CD4-positive, alpha-beta T cell (primary cell): ENCODE measurements around the gene FUT7. TPM values are rescaled to one million over a fixed set of nuclear protein-coding genes. Genes with fewer than 3 reads are reported as not detected.

Experiments used
- ATAC-seq: fragments of 200-7000 bp; cut with Tn5 transposase; one replicate; pipeline ENCODE4 v1.10.0; 2022; ENCODE audit warnings: mild to moderate bottlenecking; ENCODE audit not compliant: poor library complexity
- CTCF ChIA-PET: fragments of 350-600 bp; sonication (Branson Sonifier 250); formaldehyde crosslinking; loops from one replicate; lab custom pipeline; 2021; ENCODE audit warnings: antibody characterized with exemption, inconsistent platforms; lab: Charles Lee
- POLR2A ChIA-PET: fragments of 350-600 bp; sonication (Branson Sonifier 250); formaldehyde crosslinking; loops from one replicate; lab custom pipeline; 2021; ENCODE audit warnings: antibody characterized with exemption, inconsistent platforms; lab: Charles Lee
- DNase-seq, 14 experiments: peaks; one replicate each; pipeline ENCODE4 v3.0.0-alpha.2; 2013 to 2020; ENCODE audit warnings: mixed read lengths in 2 of 14
- H3K27ac ChIP-seq, 2 donors: one replicate each; pipeline versions ENCODE4 v1.5.1 to v1.7.0; 2013; ENCODE audit warnings: low read length in 2 of 2, low read depth in 1 of 2, mild to moderate bottlenecking in 1 of 2
- H3K27me3 ChIP-seq, 2 experiments: 1 replicate in 1 of 2; 2 replicates in 1 of 2; pipeline versions ENCODE4 v1.6.1 to v1.7.0; 2013; ENCODE audit warnings: low read length in 2 of 2, control low read depth in 1 of 2, mild to moderate bottlenecking in 1 of 2, moderate library complexity in 1 of 2; ENCODE audit not compliant: insufficient read depth in 2 of 2, control insufficient read depth in 1 of 2
- H3K36me3 ChIP-seq: one replicate; pipeline ENCODE4 v1.6.1; 2013; ENCODE audit warnings: low read length, control low read depth; ENCODE audit not compliant: insufficient read depth
- H3K4me1 ChIP-seq: one replicate; pipeline ENCODE4 v1.6.1; 2013; ENCODE audit warnings: low read length, control low read depth; ENCODE audit not compliant: insufficient read depth
- H3K4me3 ChIP-seq: one replicate; pipeline ENCODE4 v1.5.1; 2013; ENCODE audit warnings: mild to moderate bottlenecking, low read length, moderate library complexity
- H3K9me3 ChIP-seq, 2 experiments: 1 replicate in 1 of 2; 2 replicates in 1 of 2; pipeline versions ENCODE4 v1.6.1 to v1.7.0; 2013; ENCODE audit warnings: low read length in 2 of 2, mild to moderate bottlenecking in 2 of 2, control low read depth in 1 of 2, moderate library complexity in 1 of 2; ENCODE audit not compliant: control insufficient read depth in 1 of 2, insufficient read depth in 1 of 2
- H3K27ac Mint-ChIP-seq: one replicate; pipeline ENCODE4 v1.8.0; 2020; ENCODE audit warnings: mixed read lengths
- H3K27me3 Mint-ChIP-seq: one replicate; pipeline ENCODE4 v1.8.0; 2021; ENCODE audit warnings: mixed read lengths
- H3K36me3 Mint-ChIP-seq: one replicate; pipeline ENCODE4 v1.8.0; 2021; ENCODE audit warnings: low read depth, mixed read lengths
- H3K4me1 Mint-ChIP-seq: one replicate; pipeline ENCODE4 v1.8.0; 2021; ENCODE audit warnings: low read depth, mixed read lengths
- H3K4me3 Mint-ChIP-seq: one replicate; pipeline ENCODE4 v1.8.0; 2020; ENCODE audit warnings: mild to moderate bottlenecking, mixed read lengths
- H3K9me3 Mint-ChIP-seq: one replicate; pipeline ENCODE4 v1.8.0; 2020; ENCODE audit warnings: mixed read lengths
- intact Hi-C, 2 experiments: fragments of 100-400 bp; cut with DNase I in 1 of 2; cut with micrococcal nuclease in 1 of 2; formaldehyde crosslinking; loops; one replicate each; pipeline versions ENCODE4 v1.15.1 to v1.9.0; 2023 to 2025; cut with DNase I, micrococcal nuclease
- total RNA-seq, 174 experiments: library from RNA in 2 of 174; stranded (reverse) in 2 of 174; gene quantifications; one replicate each; pipeline ENCODE4 v1.2.3 and lab custom pipeline; 2021 to 2026
- TF ChIP-seq, protein P1 (sequence below): fragments of 200-600 bp; IDR thresholded peaks from one replicate; pipeline ENCODE4 v1.8.0; 2022; ENCODE audit warnings: antibody characterized with exemption, mild to moderate bottlenecking

The FUT7 gene
- total RNA-seq, 2 experiments from 2014 or later, result 1.7 to 1.8 TPM

DNA sequence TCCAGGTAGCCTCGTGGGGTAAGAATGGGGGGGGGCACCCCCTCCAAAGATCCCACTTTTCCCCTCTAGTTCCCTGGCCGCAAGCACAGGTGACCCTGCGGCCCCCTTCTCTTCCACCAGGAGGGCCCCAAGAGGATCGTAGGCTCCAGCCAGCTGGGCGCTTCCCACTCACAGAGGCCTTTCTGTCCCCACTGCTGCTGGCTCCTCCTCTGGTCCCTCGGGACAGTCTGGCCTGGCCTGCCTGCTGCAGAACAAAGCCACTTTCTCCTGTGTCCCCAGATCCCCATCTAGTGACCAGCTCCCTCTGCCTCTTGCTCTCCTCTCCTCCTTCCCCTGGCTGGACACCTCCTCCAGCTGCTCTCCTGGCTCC, 39.0 kb upstream of the FUT7 start:
- Mint-ChIP-seq H3K36me3 (no peaks in the 10 kb centered on the region), H3K4me3 (peak overlapping the region; percentile 82), H3K9me3 (no peaks in the 10 kb centered on the region), H3K27ac (peak overlapping the region; percentile 24), H3K4me1 (peaks cover 16% of the 10 kb centered on the region), H3K27me3 (peaks cover 4% of the 10 kb centered on the region)
- Histone ChIP-seq H3K27me3 (peaks cover 0 to 8% of the 10 kb centered on the region in 2 experiments), H3K27ac (no peak overlapping the region), H3K4me1 (peaks cover 28% of the 10 kb centered on the region), H3K36me3 (no peaks in the 10 kb centered on the region), H3K9me3 (no peaks in the 10 kb centered on the region), H3K4me3 (peak overlapping the region; percentile 45)
- intact Hi-C loops, result loop anchor here (1.0 to 2.0 kb wide), 2 partner anchors 14 to 16 kb away; partner anchors contain the start of gene MAN1B1 (in 1 of the 2)
- ChIA-PET CTCF (interaction anchor here (1.1 to 2.8 kb wide), 6 partner anchors 16 to 166 kb away, joined by 3 to 15 read pairs (median 4); partner anchors contain the start of genes MAN1B1 and NPDC1), POLR2A (interaction anchor here (0.6 to 5.2 kb wide), 9 partner anchors 15 to 271 kb away, joined by 3 to 62 read pairs (median 4); partner anchors contain the start of genes DPP7 and MAN1B1)
- DNase-seq (no peak), ATAC-seq (no peak)
- TF ChIP-seq, protein P1, sequence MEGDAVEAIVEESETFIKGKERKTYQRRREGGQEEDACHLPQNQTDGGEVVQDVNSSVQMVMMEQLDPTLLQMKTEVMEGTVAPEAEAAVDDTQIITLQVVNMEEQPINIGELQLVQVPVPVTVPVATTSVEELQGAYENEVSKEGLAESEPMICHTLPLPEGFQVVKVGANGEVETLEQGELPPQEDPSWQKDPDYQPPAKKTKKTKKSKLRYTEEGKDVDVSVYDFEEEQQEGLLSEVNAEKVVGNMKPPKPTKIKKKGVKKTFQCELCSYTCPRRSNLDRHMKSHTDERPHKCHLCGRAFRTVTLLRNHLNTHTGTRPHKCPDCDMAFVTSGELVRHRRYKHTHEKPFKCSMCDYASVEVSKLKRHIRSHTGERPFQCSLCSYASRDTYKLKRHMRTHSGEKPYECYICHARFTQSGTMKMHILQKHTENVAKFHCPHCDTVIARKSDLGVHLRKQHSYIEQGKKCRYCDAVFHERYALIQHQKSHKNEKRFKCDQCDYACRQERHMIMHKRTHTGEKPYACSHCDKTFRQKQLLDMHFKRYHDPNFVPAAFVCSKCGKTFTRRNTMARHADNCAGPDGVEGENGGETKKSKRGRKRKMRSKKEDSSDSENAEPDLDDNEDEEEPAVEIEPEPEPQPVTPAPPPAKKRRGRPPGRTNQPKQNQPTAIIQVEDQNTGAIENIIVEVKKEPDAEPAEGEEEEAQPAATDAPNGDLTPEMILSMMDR, result no peak

DNA sequence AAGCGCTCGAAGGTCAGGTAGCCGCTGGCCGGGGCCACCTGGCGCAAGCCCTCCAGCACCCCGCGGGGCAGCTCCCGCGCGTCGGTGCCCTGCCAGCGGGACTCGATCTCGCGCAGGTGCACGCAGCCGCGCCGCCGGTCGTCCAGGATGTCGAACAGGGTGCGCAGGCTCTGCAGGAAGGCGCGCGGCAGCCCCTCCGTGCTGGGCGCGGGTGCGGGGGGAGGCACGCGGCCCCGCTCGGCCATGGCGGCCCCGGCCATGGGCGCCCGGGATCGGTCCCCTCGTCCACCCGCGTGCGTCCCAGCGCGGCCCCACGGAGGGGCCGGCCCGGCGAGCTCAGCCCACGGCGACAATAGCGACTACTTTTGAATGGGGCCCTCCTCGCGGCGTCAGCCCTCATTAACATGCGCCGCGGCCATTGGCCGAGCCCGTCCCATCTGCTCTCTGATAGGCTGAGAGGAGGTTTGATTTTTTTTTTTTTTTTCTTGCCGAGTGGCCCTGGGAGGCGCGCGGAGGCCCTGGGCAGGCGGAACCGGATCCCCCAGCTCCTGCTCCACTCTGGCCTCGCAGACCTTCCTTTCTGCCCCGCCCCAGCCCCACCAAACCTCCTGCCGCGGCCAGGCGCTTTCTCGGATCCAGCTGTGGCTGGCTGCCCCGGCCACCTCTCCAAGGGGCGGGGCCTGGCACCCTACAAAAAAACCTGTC, 38.5 kb upstream of the FUT7 start, which contains the start of gene SAPCD2:
SAPCD2 (minus strand) TSS at position 357 of the 705 bp plus-strand sequence; CDS start at position 260, 97 bp downstream.
- no peaks in the 10 kb centered on the region for H3K36me3 Mint-ChIP-seq
- peak; percentile 88 for ATAC-seq
- H3K27me3 ChIP-seq, result peaks cover 0 to 8% of the 10 kb centered on the region in 2 experiments
- no peaks in the 10 kb centered on the region for H3K36me3 ChIP-seq
- intact Hi-C loops, result loop anchor here in 1 of 2 experiments (2.0 kb wide), 1 partner anchor 16 kb away; the partner anchor contains the start of gene MAN1B1
- peak within 1 kb of the TSS; percentile 24 for H3K27ac Mint-ChIP-seq
- H3K4me3 Mint-ChIP-seq, result peak within 1 kb of the TSS; percentile 82
- H3K4me1 Mint-ChIP-seq, result peaks cover 16% of the 10 kb centered on the region
- TF ChIP-seq, protein P1, result no peak
- H3K4me3 ChIP-seq, result peak within 1 kb of the TSS; percentile 45
- POLR2A ChIA-PET, result interaction anchor here (0.6 to 5.2 kb wide), 9 partner anchors 16 to 342 kb away, joined by 3 to 62 read pairs (median 4); partner anchors contain the start of genes DPP7, MAN1B1 and TUBB4B
- H3K27ac ChIP-seq, result no peak within 1 kb of the TSS
- H3K27me3 Mint-ChIP-seq, result peaks cover 4% of the 10 kb centered on the region
- no peaks in the 10 kb centered on the region for H3K9me3 Mint-ChIP-seq
- peak; percentile 68 to 94 (median 78) for DNase-seq
- H3K9me3 ChIP-seq, result no peaks in the 10 kb centered on the region
- H3K4me1 ChIP-seq, result peaks cover 28% of the 10 kb centered on the region
- CTCF ChIA-PET, result interaction anchor here (0.7 to 2.8 kb wide), 6 partner anchors 16 to 166 kb away, joined by 3 to 15 read pairs (median 4); partner anchors contain the start of genes MAN1B1 and NPDC1

DNA sequence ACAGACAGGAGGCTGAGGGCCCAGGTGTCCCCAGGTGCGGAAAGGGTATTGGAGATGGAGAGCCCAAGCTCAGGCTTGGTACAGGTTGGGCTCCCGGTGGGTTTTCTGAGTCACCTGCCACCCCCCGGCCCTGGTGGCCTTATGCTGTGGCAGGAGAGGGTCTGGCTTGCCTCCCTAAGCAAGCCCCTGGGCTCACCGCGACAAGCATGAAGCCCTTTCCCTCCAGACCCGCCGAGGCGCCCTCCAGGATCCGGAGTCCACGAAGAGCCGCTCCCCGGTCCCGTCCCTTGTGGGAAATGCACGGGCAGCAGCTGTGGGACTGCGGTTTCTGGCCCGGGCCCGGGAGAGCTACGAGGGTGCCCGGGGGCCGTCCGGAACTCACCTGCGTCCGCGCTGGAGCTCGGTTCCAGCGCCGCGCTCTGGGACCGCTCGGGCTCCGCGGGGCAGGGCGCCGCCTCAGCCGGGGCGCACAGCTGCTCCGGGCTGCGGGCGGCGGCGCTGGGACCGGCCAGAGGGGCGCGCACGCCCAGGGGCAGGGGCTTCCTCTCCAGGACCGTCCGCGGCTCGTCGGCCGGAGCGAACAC, 37.7 kb upstream of the FUT7 start:
- intact Hi-C loops, result loop anchor here in 1 of 2 experiments (2.0 to 10.0 kb wide), 2 partner anchors 17 to 285 kb away; partner anchors contain the start of gene MAN1B1

More for the DNA sequence above, 37.7 kb upstream of the FUT7 start:
- DNase-seq (peak in 1 of 14 experiments; percentile 34), ATAC-seq (no peak)
- no peak overlapping the region for H3K27ac ChIP-seq
- H3K4me1 ChIP-seq, result peaks cover 28% of the 10 kb centered on the region
- no peaks in the 10 kb centered on the region for H3K9me3 ChIP-seq
- Mint-ChIP-seq H3K9me3 (no peaks in the 10 kb centered on the region), H3K36me3 (no peaks in the 10 kb centered on the region), H3K27me3 (peaks cover 4% of the 10 kb centered on the region), H3K4me1 (peaks cover 16% of the 10 kb centered on the region), H3K4me3 (peak overlapping the region; percentile 30), H3K27ac (no peak overlapping the region)
- H3K4me3 ChIP-seq, result no peak overlapping the region
- H3K36me3 ChIP-seq, result no peaks in the 10 kb centered on the region
- H3K27me3 ChIP-seq, result peaks cover 0 to 8% of the 10 kb centered on the region in 2 experiments
- CTCF ChIA-PET, result interaction anchor here (0.7 to 2.8 kb wide), 5 partner anchors 23 to 167 kb away, joined by 3 to 15 read pairs (median 4); partner anchors contain the start of gene NPDC1
- TF ChIP-seq, protein P1, result no peak
- POLR2A ChIA-PET, result interaction anchor here (0.8 to 5.2 kb wide), 8 partner anchors 17 to 342 kb away, joined by 3 to 62 read pairs (median 4); partner anchors contain the start of genes MAN1B1 and TUBB4B
